Measurements from ENCODE around the gene DUSP22.

DUSP22 gene

DNA sequence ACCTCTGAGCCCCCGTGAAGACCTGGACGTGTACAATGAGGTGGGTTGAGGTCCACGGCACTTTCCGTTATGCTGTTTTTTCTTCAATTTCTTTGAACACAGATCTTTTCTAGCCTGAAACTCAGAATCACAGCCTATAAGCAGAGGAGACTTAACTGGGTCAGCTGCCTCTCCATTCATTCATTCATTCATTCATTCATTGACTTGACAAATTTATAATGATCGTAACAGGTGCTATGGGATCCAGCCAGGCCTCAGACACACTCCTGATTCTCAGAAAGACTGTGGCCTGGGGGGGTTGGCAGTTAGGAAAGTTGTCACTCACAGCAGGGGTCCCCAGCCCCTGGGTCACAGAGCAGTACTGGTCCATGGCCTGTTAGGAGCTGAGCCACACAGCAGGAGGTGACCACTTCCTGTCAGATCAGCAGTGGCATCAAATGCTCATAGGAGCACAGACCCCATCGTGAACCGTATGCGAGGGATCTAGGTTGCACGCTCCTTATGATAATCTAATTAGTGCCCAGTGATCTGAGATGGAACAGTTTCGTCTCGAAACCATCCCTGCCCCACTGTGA, 60.7 kb downstream of the DUSP22 start:
- Mint-ChIP-seq H3K9me3 (no peaks in the 10 kb centered on the region), H3K36me3 (peaks cover 8% of the 10 kb centered on the region), H3K27me3 (no peaks in the 10 kb centered on the region), H3K27ac (no peak overlapping the region), H3K4me1 (no peaks in the 10 kb centered on the region), H3K4me3 (no peak overlapping the region)

DNA sequence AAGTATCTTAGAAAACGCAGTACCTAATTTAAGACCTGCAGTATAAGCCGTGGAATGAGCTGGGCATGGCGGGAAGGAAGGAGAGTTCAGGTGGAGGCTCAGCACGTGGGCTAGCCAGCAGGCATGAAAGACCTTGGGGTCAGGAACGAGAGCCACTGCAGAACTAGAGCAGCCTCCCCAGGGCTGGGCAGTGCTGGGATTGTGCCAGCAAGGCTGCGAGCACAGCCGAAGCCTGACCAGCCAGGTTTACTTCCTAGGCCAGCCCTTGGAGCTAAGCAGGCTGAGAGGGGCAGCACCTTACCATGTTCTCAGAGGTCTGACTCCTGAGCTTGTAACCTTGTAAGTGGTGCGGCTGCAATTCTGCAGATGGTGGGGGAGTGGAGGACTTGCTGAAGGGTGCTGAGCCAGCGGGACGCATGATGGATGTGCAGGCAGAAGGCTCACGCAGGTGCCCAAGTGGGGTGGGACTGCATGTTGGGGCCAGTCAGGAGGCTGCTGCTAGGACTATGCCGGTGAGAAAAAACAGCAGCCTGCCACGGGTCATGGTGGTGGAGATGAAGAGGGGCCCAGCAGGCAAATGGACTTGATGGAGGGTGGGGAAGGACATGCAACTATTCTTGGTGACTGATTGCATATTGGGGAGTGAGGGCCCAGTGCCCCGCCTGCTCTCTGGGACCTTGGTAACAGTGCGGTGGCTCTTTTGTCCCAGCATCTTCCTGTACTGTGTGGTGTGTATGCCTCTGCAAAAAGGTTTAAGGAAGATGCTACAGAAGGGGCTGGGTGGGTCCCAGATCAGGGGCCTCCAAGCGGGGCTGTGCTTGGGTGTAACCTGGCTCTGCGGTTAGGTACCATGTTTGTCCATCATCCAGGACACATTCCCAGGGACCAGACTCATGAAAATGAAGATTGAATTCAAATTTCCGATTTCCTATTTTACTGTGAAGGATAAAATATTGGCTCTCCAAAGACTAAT, 61.6 kb downstream of the DUSP22 start:
- no peaks in the 10 kb centered on the region for H3K9me3 Mint-ChIP-seq
- no peak overlapping the region for H3K27ac Mint-ChIP-seq
- H3K4me3 Mint-ChIP-seq, result no peak overlapping the region
- peaks cover 6% of the 10 kb centered on the region for H3K36me3 Mint-ChIP-seq
- H3K27me3 Mint-ChIP-seq, result no peaks in the 10 kb centered on the region
- no peaks in the 10 kb centered on the region for H3K4me1 Mint-ChIP-seq

DNA sequence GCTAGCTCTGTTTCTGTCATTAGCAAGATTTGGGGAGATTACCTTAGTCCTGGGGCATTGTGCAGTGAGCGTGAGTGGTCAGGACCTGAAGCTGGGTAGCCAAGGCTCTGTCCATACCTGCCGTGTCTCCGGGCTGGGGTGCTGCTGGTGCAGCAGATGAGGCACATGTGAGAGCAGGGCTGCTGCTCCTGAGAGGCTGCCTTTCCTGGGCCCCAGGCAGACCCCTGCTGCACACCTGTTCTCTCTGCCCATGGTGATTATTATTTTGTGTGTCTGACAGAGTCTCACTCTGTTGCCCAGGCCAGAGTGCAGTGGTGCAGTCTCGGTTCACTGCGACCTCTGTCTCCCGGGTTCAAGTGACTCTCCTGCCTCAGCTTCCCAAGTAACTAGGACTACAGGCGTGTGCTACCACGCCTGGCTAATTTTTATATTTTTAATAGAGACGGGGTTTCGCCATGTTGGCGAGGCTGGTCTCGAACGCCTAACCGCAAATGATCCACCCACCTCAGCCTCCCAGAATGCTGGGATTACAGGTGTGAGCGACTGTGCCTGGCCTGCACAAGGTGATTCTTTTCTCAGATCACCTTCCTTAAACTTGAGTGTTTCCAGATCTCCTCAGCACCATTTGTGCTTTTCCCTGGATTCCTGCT, 62.5 kb downstream of the DUSP22 start:
- no peaks in the 10 kb centered on the region for H3K27me3 Mint-ChIP-seq
- H3K27ac Mint-ChIP-seq, result no peak overlapping the region
- H3K36me3 Mint-ChIP-seq, result peaks cover 3% of the 10 kb centered on the region
- H3K4me1 Mint-ChIP-seq, result no peaks in the 10 kb centered on the region
- H3K4me3 Mint-ChIP-seq, result no peak overlapping the region
- H3K9me3 Mint-ChIP-seq, result no peaks in the 10 kb centered on the region

DNA sequence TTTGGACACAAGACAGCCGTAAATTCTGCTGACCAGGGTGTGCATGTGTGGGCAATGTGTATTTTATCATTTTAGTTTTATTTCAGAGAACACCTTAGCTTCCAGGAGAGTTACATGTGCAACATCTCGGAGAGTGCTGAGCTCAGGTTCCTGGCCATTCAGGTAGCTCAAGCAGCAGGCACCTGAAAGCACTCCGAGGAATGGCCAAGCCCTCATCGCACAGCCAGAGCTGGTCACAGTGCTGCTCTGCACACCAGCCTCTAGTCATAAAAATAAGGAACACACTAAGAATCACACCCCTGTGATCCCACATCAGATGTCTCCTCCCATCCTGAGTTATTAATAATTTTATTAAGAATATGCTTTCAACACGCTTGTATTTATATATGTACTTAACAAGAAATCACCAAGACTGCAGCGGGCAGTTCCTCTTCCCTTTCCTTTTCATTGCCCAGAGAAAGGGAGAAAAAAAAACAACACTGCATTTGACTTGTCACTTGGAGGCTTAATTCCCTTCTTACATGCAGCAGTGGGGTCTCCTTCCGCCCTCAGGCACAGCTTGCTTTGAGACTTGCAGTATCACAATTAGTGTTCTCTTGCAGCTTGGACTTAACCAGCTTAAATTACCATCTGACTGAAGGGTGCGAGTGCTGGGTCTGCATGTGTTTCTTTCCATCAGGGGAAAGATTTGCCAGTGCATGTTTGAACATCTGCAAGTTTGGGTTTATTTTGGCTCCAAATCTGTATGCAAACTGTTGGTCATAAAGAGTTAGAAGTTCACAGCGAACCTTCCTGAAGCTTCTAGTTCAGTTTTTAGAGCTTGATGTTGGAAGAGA, 63.3 kb downstream of the DUSP22 start:
- Mint-ChIP-seq H3K9me3 (no peaks in the 10 kb centered on the region), H3K27me3 (no peaks in the 10 kb centered on the region), H3K4me1 (no peaks in the 10 kb centered on the region), H3K36me3 (peaks cover 3% of the 10 kb centered on the region), H3K4me3 (no peak overlapping the region), H3K27ac (no peak overlapping the region)

DNA sequence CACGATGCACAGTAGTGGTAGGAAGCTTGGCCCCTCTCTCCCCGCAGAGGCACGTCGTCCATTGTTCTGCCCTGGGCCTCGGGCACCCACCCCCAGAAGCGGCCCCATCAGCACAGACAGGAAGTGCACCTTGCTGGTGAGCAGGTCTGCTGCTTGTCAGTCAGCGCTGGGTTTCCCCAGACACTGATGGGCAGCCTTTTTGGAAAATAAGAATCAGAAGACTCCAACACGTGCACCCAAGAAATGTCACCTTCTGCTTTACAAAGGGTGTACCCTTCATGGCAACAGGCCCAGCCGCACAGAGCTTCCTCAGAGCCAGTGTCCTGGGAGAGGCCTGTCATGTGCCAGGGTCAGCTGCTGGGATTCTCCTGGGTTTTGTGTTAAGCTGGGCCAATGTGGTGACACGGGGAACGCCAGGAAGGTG, 64.6 kb downstream of the DUSP22 start:
- H3K27me3 Mint-ChIP-seq, result no peaks in the 10 kb centered on the region
- no peak overlapping the region for H3K27ac Mint-ChIP-seq
- H3K4me3 Mint-ChIP-seq, result no peak overlapping the region

DNA sequence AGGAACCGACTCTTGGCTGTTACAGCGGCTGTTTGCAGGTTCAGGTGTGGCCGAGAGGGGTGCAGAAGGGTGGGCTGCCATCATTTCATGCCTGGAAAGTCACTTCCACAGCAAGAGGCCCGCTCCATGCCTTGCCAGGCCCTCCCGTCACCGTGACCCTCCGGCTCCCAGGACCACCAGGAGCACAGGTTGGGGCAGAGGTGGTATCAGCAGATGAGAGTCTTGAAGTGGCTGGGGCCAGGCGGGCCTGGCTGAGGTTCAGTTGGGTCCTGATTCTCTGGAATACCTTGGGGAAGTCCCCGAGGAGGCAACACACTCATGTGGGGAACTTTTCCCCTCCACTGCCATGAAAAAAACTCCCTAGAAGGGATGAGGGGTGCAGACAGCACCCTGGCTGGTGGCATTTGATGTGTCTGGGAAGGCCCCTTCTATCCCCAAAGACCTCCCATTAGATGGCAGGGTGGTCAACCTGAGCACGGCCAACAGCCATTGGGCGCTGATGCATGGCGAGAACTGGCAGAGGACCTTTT, 65.0 kb downstream of the DUSP22 start:
- H3K27me3 Mint-ChIP-seq, result no peaks in the 10 kb centered on the region
- no peaks in the 10 kb centered on the region for H3K4me1 Mint-ChIP-seq
- H3K27ac Mint-ChIP-seq, result no peak overlapping the region
- H3K4me3 Mint-ChIP-seq, result no peak overlapping the region
- no peaks in the 10 kb centered on the region for H3K9me3 Mint-ChIP-seq
- H3K36me3 Mint-ChIP-seq, result no peaks in the 10 kb centered on the region

More for the DNA sequence above, 64.6 kb downstream of the DUSP22 start:
- Mint-ChIP-seq H3K9me3 (no peaks in the 10 kb centered on the region), H3K4me1 (no peaks in the 10 kb centered on the region), H3K36me3 (no peaks in the 10 kb centered on the region)

DNA sequence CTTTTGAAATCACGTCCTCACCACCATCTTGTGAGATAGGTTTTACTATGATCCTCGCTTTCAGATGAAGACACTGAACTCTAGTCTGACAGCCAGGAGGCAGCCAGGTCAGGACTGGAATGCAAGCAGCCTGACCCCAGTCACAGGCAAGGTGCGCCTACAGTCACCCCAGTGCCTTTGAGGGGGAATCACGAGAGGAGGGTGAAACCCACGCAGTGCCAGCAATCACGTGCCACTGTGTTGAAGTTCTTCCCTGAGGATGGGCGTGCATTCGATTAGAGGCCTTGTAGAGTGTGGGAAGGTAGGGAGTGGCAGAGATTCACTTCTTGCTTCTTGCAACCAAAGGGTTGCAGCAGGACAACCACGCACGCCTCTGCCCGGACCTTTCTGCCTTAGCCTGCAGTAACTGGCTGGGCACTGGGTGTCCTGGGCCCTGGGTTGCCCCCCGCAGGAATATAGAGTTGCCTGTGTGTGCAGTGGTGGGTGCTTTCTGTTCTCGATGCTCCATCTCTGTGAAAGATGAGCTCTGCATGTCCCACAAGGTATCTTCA, 65.6 kb downstream of the DUSP22 start:
- no peak overlapping the region for H3K4me3 Mint-ChIP-seq
- no peaks in the 10 kb centered on the region for H3K36me3 Mint-ChIP-seq
- H3K27me3 Mint-ChIP-seq, result no peaks in the 10 kb centered on the region
- H3K4me1 Mint-ChIP-seq, result no peaks in the 10 kb centered on the region
- H3K27ac Mint-ChIP-seq, result no peak overlapping the region
- no peaks in the 10 kb centered on the region for H3K9me3 Mint-ChIP-seq

DNA sequence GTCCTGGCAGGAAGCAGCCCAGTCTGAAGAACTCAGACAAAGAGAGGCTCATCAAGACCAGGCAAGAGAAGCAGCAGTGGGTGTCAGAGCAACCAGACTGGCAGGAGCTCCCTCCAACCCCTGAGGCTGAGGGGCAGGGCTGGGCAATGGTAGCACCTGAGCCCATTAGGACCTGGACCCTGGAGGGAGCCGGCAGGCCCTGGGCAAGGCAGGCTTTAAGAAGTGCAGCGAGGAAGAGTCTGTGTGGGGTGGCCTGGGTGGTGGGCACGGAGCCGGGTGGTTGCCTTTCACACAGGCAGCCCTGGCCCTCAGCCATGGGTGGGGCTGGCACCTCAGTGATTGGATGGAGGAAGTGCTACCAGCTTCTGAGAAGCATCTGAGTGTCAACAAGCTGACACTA, 66.1 kb downstream of the DUSP22 start:
- Mint-ChIP-seq H3K27ac (no peak overlapping the region), H3K9me3 (no peaks in the 10 kb centered on the region), H3K4me1 (no peaks in the 10 kb centered on the region), H3K36me3 (no peaks in the 10 kb centered on the region), H3K4me3 (no peak overlapping the region), H3K27me3 (no peaks in the 10 kb centered on the region)

DNA sequence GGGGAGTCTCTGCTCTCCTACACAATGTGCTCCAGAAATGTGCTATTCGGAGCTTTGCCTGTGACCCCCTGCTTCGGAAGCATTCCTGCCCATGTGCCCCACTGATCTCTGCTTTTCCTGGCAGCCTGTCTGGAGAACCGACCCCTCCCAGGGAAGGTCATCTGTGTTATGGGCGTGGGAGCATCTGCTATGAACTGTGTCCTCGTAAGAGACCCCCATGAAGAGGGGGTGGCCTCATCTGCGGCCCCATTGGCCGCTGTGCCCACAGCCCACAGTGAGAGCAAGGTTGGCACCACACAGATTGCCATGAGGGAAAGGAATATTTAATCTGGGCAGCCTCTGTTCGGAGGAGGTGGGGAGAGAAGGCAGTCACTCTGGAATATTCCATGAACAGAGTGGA, 66.6 kb downstream of the DUSP22 start:
- H3K36me3 Mint-ChIP-seq, result no peaks in the 10 kb centered on the region
- no peak overlapping the region for H3K4me3 Mint-ChIP-seq
- H3K27ac Mint-ChIP-seq, result no peak overlapping the region
- H3K4me1 Mint-ChIP-seq, result no peaks in the 10 kb centered on the region
- H3K27me3 Mint-ChIP-seq, result no peaks in the 10 kb centered on the region
- no peaks in the 10 kb centered on the region for H3K9me3 Mint-ChIP-seq

DNA sequence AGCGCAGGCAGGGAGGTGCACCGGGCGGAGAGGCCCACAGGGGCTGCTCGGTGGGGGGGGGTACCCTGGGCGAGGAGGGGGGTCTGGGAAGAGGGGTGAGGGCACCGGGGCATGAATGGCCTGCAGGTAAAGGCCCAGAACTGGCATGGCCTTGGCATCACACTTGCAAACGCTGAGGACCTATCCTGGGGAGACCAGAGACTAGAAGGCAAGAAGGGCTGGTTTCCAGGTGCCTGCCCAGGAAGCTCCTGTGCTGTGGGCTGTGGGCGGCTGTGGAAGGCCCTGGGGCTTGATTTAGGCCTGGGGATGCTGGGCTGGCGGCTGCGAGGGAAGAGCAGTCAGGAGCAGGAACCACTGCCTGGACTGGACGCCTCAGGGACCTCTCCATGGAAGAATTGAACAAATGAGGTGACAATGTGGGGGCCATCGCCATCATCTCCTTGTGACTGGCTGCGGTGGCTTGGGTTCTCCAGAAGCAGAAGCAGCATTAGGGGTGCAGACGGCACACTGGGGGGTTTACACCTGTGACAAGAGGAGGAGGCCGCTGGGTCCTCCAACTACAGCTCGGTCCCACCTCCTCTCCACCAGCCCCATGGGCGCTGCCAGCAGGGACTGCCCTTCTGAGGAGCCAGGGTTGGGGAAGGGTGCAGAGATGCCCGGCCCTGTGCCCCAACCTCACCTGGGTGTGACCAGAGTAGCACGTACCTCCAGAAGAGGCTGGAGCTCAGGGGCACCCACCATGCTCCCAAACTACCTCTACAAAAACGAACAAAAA, 67.2 kb downstream of the DUSP22 start:
- no peak overlapping the region for H3K27ac Mint-ChIP-seq
- no peaks in the 10 kb centered on the region for H3K27me3 Mint-ChIP-seq
- H3K36me3 Mint-ChIP-seq, result peaks cover 1% of the 10 kb centered on the region
- no peak overlapping the region for H3K4me3 Mint-ChIP-seq
- H3K9me3 Mint-ChIP-seq, result peaks cover 5% of the 10 kb centered on the region
- H3K4me1 Mint-ChIP-seq, result no peaks in the 10 kb centered on the region

DNA sequence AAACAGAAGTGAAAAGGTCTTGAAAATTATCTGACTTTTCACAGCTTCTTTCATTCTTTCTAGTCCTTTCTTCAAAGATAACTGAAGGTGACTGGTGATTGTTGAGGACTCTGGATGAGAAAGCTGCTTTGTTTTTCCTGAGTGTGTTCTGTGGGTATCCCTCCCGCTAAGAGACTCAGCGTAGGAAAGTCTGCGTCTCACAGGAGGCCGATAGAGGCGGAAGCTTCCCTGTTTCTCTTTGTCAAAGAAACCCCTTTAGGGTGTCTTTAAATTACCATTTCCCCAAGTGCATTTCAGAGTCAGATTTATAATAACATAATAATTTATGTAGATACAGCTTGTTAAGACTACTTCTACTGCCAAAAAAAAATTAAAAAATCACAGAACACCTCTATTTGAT, 68.1 kb downstream of the DUSP22 start:
- no peaks in the 10 kb centered on the region for H3K4me1 Mint-ChIP-seq
- no peak overlapping the region for H3K27ac Mint-ChIP-seq
- H3K4me3 Mint-ChIP-seq, result no peak overlapping the region
- peaks cover 5% of the 10 kb centered on the region for H3K9me3 Mint-ChIP-seq
- H3K27me3 Mint-ChIP-seq, result no peaks in the 10 kb centered on the region
- peaks cover 1% of the 10 kb centered on the region for H3K36me3 Mint-ChIP-seq

DNA sequence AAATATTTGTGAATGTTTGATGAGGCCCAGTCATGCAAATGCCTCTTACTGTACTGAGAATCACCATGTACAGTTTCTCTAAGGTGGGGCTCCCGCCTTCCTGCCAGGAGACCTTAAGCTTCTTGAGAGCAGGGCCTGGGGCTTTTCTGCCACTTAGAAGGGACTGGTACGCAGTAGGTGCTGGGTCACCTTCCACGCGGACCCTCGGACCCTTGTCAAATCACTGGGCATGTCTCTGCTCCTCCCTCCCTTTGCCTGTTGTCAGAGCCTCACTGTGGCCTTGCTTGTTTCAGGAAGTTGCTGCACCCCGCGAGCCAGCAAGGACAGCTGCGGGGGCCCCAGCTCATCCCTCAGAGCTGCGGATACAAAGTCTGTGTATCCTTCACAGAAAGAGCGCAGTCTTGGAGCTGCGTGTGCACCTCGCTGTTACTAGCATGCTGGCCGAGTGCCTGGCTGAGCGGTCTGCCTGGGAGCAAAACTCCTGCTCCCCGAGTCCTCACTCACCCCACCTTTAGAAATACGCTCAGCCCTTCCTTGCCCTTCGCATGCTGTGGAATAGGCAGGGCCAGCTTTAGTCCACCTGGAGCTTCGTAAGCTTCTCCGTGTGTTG, 68.6 kb downstream of the DUSP22 start:
- H3K36me3 Mint-ChIP-seq, result peaks cover 1% of the 10 kb centered on the region
- H3K27me3 Mint-ChIP-seq, result no peaks in the 10 kb centered on the region
- H3K27ac Mint-ChIP-seq, result no peak overlapping the region
- no peak overlapping the region for H3K4me3 Mint-ChIP-seq
- H3K4me1 Mint-ChIP-seq, result no peaks in the 10 kb centered on the region
- peaks cover 5% of the 10 kb centered on the region for H3K9me3 Mint-ChIP-seq

DNA sequence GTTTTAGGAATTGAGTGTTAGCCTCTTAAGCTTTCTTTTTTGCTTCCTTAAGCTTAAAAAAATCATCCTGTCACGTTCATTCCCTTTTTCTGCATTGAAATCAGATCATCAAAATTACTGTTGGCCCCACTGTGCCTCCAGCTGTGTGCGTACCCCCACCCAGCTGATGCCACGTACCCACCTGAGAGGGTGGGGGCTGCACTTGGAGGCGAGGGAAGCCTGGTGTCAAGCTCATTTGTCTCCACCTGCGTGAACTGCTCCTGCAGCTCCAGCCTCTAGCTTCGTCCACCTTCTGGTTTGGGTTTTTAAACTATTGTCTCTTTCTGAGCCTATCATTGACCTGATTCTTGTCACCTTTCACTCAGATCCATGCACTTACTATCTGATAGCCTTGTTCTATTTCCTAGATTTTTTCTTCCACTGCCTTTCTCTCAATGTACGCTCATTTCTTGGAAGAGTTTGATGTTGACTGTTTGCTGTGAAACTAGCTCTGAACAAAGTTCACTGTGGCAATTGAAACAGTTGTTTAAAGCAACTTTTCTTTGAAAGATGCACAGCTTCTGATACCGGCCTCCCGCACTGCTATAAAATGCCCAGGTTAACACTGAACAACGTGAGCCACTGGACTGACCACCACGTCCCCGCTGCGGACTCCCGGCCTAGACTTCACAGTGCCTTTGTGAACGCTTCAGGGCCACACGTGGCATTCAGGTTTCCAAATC, 69.3 kb downstream of the DUSP22 start:
- Mint-ChIP-seq H3K36me3 (peaks cover 1% of the 10 kb centered on the region), H3K27ac (no peak overlapping the region), H3K27me3 (no peaks in the 10 kb centered on the region), H3K9me3 (peaks cover 5% of the 10 kb centered on the region), H3K4me1 (no peaks in the 10 kb centered on the region), H3K4me3 (no peak overlapping the region)
